Upper lobe of left lung (tissue), 4 donors: ENCODE data around the gene ABHD12.

Experiments
- EP300 ChIP-seq, 4 donors: sonication (generic); formaldehyde crosslinking; IDR thresholded peaks; one replicate each; pipeline ENCODE4 v1.5.1; 2017; ENCODE audit warnings: antibody characterized with exemption in 4 of 4, control low read depth in 2 of 4
- POLR2A ChIP-seq, 4 donors: fragments of 450-650 bp; IDR thresholded peaks; one replicate each; pipeline ENCODE4 v1.5.1; 2016 to 2017; ENCODE audit warnings: antibody characterized with exemption in 4 of 4, mild to moderate bottlenecking in 2 of 4
- TF ChIP-seq, protein P1 (sequence below), 6 experiments: fragments of 450-650 bp in 4 of 6; fragments of 200-600 bp in 2 of 6; sonication (generic) in 2 of 6; IDR thresholded peaks; one replicate each; pipeline ENCODE4 v1.5.1; 2016 to 2019; ENCODE audit warnings: antibody characterized with exemption in 6 of 6

DNA sequence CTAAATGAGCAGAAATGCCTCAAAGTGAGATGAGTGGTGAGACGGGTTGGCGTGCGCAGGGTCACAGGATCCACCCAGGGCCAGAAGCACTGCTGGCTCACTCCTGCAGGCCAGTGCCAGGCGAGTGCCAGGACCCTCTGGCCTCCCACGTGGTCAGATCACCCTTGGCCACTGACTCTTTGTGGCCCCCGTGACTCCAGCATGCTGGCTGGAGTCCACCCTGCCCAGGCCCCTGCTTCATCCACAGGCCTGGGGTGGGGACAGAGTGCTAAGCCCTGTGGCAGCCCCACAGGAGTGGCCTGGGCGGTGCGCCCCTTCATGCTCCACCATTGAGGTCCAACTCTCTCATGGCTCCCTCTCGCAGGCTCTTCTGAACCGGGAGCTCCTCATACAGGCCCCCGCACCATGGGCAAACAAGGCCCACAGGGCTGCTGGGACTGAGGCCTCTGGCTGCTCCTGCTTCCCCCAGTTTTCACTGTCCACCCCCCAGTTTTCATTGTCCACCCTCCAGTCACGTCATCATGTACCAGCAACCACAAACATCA lies 61.6 kb downstream of the ABHD12 start:
- TF ChIP-seq, protein P1, sequence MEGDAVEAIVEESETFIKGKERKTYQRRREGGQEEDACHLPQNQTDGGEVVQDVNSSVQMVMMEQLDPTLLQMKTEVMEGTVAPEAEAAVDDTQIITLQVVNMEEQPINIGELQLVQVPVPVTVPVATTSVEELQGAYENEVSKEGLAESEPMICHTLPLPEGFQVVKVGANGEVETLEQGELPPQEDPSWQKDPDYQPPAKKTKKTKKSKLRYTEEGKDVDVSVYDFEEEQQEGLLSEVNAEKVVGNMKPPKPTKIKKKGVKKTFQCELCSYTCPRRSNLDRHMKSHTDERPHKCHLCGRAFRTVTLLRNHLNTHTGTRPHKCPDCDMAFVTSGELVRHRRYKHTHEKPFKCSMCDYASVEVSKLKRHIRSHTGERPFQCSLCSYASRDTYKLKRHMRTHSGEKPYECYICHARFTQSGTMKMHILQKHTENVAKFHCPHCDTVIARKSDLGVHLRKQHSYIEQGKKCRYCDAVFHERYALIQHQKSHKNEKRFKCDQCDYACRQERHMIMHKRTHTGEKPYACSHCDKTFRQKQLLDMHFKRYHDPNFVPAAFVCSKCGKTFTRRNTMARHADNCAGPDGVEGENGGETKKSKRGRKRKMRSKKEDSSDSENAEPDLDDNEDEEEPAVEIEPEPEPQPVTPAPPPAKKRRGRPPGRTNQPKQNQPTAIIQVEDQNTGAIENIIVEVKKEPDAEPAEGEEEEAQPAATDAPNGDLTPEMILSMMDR (IDR thresholded peaks at IDR 0.05) = no peak
- TF ChIP-seq EP300 (IDR thresholded peaks at IDR 0.05) = no peak
- no peak for TF ChIP-seq POLR2A (IDR thresholded peaks at IDR 0.05)
